ENCODE data around the gene BIRC2. TPM values are rescaled to one million over a fixed set of nuclear protein-coding genes. Genes with fewer than 3 reads are reported as not detected.

BIRC2 gene
- total and polyA plus RNA-seq, 9 of the 15 experiments (the other 6 are each of a cell fraction or from before 2014, with no cell fraction given), result 14.3 to 45.9 (median 20.7) TPM

DNA sequence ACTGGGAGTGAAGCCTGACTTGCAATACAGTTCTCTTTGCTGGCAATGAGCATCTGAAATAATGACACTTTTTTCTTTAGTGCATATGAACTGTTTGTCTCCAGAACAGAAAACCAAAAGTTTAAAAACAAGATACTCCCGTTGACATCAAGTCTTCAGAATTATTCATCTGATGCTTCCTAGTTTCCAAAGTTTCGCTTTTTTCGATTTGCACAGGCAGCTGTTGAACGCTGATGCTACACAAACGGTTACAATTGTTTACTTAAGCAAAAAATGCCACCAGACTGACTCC is 612 bp upstream of the BIRC2 start:
- no peak for TF ChIP-seq DACH1 (IDR thresholded peaks at IDR 0.05; ENCODE audit: partially characterized antibody)
- TF ChIP-seq ZNF316 (IDR thresholded peaks at IDR 0.05), result peak; percentile 44; the same call in 1 of the 2 replicates
- no peak for TF ChIP-seq ZFP91 (CRISPR knock-in tag; IDR thresholded peaks at IDR 0.05)
- TF ChIP-seq ZNF764 (CRISPR knock-in tag; IDR thresholded peaks at IDR 0.05; ENCODE audit: low read depth), result no peak
- TF ChIP-seq GTF2E2 (tag; IDR thresholded peaks at IDR 0.05), result peak; percentile 33; the same call in 1 of the 2 replicates
- TF ChIP-seq, protein P1, sequence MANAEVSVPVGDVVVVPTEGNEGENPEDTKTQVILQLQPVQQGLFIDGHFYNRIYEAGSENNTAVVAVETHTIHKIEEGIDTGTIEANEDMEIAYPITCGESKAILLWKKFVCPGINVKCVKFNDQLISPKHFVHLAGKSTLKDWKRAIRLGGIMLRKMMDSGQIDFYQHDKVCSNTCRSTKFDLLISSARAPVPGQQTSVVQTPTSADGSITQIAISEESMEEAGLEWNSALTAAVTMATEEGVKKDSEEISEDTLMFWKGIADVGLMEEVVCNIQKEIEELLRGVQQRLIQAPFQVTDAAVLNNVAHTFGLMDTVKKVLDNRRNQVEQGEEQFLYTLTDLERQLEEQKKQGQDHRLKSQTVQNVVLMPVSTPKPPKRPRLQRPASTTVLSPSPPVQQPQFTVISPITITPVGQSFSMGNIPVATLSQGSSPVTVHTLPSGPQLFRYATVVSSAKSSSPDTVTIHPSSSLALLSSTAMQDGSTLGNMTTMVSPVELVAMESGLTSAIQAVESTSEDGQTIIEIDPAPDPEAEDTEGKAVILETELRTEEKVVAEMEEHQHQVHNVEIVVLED (CRISPR knock-in tag; IDR thresholded peaks at IDR 0.05), result no peak
- no peak for TF ChIP-seq MLX (CRISPR knock-in tag; conservative IDR thresholded peaks at IDR 0.05)
- 0 out of 2 replicates have a peak, but pooled peaks have one; percentile 30 for TF ChIP-seq C11orf30 (IDR thresholded peaks at IDR 0.05; ENCODE audit: low read depth)
- TF ChIP-seq ARNT (IDR thresholded peaks at IDR 0.05), result no peak
- DNase-seq (ENCODE audit: extremely low read depth in 1 of 4, low spot score in 3 of 4) (no peak), ATAC-seq (no peak), FAIRE-seq (peak; percentile 52)
- 0% methylated on average over 5 of the region's 5 CpGs for WGBS (ENCODE audit: insufficient coverage, low coverage, missing lambda C conversion rate)
- peaks cover 42% of the 10 kb centered on the region for H3K79me2 ChIP-seq (ENCODE audit: control insufficient read depth, insufficient read depth, low read length)
- peaks cover 18% of the 10 kb centered on the region for H3K36me3 ChIP-seq (ENCODE audit: control insufficient read depth, insufficient read depth, low read length)
- no peaks in the 10 kb centered on the region for H3K27me3 ChIP-seq (ENCODE audit: control insufficient read depth in 2 of 2, insufficient read depth in 2 of 2, low read length in 2 of 2)
- H2AFZ ChIP-seq (ENCODE audit: low read depth, low read length), result peak overlapping the region; percentile 96
- H3K4me3 ChIP-seq, result peak overlapping the region; percentile 60
- peak overlapping the region; percentile 89 to 96 for H3K9ac ChIP-seq (ENCODE audit: insufficient read depth in 1 of 2, low read depth in 2 of 2, low read length in 2 of 2)
- H3K4me1 ChIP-seq (replicated peaks in 1 of 2; ENCODE audit: control insufficient read depth in 2 of 2, insufficient read depth in 2 of 2, low read length in 2 of 2), result peaks cover under 1 to 17% of the 10 kb centered on the region in 2 experiments; a peak in 3 of 5 replicates
- peak overlapping the region; percentile 86 for H3K27ac ChIP-seq (ENCODE audit: extremely low read depth, low read depth, low read length)
- no peaks in the 10 kb centered on the region for H4K20me1 ChIP-seq (replicated peaks; ENCODE audit: control insufficient read depth, insufficient read depth, low read length)
- intact Hi-C loops (cut with micrococcal nuclease) (loop anchor here (2.0 kb wide), 2 partner anchors 38 to 106 kb away; partner anchors contain the start of gene TMEM123), in situ Hi-C loops (cut with MboI) (no loop called here)
- POLR2A ChIA-PET, result interaction anchor here (0.9 kb wide), 1 partner anchor 9 kb away, joined by 3 read pairs; no protein-coding TSS in a partner anchor
- no peaks in the 10 kb centered on the region for H3K9me1 ChIP-seq (ENCODE audit: control insufficient read depth, insufficient read depth, low read length)
- CTCF ChIA-PET (ENCODE audit: low intra/inter-chr PET ratio), result no interaction called here
- H3K4me2 ChIP-seq (ENCODE audit: insufficient read depth, low read length), result peak overlapping the region; percentile 96
- BruUV-seq (replicated peaks), result TSS peak; percentile 67
- no peaks in the 10 kb centered on the region for H3K9me3 ChIP-seq (replicated peaks; ENCODE audit: control insufficient read depth, insufficient read depth, low read depth, low read length)

Data from K562 (cell line).